ENCODE measurements around the gene CPE.

The CPE gene

DNA sequence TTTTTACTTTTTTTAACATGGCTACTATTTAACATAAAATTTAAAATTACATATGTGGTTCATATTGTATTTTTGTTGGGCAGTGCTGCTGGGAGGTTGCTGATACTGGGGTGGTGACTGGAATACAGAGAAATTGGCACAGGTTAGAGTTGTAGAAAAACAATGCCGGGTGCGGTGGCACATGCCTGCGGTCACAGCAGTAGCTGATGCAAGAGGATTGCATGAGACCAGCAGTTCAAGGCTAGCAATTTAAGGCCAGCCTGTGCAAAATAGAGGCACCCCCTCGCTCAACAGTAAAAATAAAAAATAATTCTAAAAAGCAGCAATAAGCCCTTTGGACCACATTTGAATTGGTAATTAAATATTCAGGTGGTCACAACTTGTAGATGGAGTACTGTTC is 11.8 kb upstream of the CPE start:
- no peak for DNase-seq

DNA sequence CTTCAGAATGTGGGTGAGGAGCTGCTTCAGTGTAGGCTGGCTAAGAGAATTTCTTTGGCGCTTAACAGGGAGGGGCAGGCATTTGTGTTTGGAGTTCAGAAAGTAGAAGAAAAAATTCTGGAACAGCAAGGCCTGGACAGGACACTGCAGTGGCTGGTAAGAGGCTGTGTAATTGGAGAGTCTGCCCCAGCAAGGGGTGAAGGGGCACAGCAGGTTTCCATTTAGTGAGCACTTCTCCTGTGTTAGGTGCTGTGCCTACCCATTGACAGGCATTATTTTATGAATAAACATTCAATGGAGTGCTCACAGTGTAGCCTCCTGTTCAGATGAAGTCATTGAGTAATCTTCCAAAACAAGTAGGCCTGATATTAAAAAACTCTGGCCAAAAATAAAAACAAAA is 10.7 kb upstream of the CPE start:
- DNase-seq, result no peak

DNA sequence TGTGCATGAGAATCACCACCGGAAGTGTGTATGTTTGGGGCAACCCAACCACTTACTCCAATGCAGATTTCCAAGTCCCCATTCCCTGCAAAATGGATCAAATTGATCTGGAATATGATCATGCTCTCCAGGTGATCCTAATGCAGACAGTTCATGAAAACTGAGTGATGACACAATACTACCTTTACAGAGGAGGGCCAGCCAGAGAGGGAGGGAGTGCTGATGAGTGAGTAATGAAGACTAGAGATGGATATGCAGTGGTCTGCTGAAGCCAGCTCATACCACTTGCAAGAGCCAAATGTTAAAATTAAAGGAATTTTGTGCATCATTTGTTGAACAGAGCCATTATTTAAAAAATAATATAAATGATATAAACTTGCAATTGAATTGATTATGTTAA is 10.2 kb upstream of the CPE start:
- DNase-seq, result no peak

DNA sequence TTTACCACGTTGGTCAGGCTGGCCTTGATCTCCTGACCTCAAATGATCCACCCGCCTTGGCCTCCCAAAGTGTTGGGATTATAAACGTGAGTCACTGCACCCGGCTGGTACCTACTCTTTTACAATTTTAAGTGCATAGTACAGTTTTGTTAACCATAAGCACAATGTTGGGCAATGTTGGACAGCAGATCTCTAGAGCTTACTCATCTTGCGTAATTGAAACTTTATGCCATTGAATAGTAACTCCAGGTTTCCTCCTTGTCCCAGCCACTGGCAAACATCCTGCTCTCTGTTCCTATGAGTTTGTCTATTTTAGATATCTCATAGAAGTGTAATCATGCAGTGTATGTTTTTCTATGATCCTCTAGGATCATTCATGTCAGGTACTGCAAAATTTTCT is 9.3 kb upstream of the CPE start:
- no peak for DNase-seq

DNA sequence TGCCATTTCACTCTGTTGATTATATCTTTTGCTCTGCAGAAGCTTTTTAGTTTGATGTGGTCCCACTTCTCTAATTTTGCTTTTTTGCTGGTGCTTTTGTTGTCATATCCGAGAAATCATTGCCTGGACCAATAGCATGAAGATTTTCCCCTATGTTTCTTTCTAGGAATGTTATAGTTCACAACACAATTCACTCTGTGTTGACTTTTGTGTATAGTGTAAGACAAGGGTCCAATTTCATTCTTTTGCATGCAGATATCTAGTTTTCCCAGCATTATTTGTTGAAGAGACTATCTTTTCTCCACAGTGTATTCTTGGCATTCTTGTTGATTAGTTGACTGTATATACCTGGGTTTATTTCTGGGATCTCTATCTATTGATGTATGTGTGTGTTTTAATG is 8.3 kb upstream of the CPE start:
- DNase-seq, result no peak

DNA sequence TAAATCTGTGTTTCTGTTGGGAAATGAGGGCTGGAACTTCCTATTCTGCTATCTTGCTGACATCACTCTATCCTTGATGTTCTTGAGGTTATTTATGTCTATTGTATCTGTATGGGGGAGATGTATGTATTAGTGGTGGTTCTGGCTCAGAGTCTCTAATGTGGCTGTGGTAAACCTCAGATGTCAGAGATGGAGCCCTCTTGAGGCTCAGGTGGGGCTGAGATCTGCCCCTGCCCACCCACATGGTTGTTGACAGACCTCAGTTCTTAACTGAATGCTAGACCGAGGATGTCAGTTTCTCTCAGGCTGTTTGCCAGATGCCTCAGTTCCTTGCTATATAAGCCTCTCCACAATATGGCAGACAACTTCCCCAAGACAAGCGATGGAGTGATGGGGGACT is 3.3 kb upstream of the CPE start:
- DNase-seq, result no peak

DNA sequence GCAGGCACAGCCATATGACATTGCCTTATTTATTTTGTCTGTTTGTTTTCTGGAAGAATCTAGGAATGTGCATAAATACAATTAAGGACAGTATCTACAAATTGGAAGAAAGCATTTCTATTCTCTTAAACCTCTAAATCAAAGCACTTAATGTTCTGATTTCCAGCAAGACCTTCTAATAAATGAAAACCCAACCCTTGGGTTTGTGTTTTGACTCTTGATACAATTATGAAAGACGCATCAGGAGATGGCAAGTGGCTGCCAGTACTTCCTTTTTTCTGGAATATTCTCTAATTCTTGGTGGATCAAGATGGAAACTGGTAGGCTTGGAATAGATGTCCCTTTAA is 437 bp upstream of the CPE start:
- DNase-seq, result no peak

DNA sequence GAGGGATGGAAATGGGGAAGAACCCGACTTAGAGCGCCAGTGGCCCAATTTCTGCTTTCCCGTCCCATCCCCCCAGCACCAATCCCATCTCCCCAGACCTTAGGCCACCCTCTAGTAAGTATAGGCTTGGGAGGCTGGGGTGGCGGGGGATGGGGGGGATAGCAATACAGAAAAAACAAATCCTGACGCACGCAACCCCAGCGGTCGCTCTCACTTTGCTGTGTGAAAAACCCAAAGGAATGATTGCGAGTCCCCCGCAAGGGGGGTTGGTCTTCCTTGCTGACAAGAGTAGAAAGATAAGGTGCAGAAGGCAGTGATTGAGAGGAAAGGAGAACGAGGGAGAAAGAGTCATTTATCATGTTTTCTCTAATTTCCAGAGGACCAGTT is 863 bp downstream of the CPE start:
- DNase-seq, result no peak

DNA sequence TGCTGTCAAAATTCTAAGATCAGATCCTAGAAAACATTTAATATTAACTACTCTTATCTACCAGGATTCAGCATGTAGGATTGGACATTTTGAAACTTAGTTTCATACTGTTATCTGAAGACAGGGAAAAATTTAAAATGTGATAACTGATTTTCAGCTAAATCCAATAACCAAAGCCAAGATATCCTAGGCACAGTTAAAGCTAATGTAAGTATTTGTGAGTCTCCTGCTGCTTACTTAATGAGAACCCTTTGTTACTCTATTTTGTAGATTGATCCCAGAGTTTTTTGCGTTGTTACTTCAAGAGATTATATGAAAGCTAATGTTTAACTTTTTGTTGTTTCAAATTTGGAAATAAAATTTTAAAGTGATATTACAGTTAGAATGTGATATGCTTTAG is 2.0 kb downstream of the CPE start:
- DNase-seq, result no peak

DNA sequence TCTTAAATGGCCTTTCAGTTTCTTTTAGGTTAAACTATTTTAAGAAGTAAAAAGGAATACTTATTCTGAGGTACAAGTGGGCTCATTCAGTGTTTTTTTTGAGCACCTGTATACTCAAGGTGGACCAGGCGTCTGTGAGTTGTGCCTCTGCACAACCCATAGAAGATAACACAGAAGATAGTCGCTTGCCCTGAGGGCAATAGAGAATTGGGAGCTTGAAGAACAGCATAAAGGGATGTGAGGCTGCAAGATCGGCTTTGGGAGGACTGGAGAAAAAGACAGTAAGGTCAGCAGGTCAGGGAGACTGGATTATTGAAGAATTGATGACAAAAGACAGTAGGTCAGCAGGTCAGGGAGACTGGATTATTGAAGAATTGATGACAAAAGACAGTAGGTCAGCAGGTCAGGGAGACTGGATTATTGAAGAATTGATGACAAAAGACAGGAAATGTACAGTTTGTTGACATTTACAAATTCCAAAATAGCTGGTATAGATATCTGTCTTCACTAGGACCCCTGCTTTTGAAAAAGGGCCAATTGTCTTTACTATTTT is 3.1 kb downstream of the CPE start:
- no peak for DNase-seq

DNA sequence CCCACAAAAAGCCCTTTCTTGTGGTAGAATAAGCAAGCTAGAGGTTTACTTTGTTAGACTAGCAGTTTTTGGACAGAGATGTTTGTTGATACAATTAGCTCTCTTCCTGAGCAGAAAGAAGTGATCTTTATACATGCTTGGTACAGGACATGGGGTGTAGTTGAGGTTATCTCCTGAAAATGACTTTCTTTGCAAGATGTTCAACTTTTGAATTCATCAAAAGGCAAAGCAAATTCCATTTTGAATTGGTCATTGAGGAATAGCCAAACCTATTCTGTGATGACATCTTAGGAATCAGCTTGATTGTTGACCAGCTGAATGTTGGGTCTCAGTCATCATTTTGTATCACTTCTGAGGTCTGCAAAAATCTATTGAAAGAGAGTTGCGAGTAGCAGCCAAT is 3.8 kb downstream of the CPE start:
- DNase-seq, result no peak

DNA sequence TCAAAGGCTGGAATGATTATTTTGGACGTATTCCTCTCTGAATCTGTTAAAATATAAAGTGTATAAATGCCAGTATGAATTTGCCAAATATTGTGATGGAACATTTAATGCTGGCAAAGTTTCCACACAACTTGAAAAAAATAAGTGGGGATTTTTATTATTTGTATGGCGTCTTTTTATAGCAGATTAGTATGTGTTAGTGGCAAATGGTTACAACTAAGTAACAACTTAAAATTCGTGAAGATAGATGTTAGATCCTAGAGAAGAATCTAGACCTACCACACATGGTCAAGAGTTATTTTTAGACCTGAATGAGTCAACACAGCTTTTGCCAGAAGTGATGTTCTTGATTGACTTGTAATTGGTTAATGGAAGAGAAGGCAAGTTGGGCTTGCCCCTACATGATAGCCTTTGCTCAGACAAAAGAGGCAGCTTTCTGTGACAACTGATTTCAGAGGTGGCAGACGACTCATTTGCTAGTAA is 4.8 kb downstream of the CPE start:
- no peak for DNase-seq

DNA sequence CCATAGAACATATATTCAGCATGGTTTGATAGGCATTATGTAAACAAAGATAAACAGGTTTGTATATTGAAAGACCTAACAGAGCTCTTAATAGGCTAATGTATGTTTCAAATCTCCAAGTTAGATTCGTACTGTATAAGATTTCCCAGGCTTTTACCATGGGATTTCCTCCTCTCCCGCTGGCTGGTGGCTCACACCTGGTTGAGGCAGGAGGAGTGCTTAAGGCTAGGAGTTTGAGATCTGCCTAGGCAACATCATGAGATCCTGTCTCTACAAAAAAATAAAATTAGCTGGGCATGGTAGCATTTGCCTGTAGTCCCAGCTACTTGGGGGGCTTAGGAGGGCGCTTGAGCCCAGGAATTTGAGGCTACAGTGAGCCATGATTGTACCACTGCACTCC is 5.4 kb downstream of the CPE start:
- no peak for DNase-seq

DNA sequence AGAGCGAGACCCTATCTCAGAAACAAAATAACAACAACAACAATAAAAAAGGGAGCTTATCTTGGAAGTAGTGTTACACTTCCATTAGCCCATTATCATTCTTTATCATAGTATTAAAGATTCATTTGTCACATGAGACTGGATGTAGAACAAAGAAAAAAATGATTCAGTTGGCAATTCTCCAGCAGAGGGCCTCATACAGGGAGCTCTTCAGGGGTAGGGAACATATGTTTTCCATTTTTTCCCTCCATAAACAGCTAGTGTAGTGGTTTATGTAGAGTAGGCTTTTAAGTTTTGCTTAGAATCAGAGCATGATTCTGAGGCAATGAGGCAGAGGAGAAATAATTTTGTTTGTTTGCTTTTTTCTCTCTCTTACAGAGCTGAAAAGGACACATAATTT is 5.8 kb downstream of the CPE start:
- DNase-seq, result no peak

DNA sequence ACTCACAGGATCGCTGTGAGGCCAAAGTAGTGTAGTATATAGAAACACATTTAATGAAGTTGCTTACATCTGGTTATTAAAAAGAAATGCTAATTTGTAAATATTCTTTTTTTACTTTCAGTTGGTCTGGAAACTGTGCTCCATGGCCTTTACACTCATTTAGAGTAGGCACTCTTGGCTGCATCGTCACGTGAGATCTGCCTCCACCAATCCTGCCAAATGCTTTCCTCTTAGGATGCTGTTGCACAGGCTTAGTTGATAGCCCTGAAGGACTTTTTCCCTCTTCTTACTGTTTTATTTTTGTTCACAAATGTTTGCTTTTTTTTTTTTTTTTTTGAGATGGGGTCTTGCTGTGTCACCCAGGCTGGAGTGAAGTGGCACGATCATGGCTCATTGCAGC is 6.3 kb downstream of the CPE start:
- no peak for DNase-seq

DNA sequence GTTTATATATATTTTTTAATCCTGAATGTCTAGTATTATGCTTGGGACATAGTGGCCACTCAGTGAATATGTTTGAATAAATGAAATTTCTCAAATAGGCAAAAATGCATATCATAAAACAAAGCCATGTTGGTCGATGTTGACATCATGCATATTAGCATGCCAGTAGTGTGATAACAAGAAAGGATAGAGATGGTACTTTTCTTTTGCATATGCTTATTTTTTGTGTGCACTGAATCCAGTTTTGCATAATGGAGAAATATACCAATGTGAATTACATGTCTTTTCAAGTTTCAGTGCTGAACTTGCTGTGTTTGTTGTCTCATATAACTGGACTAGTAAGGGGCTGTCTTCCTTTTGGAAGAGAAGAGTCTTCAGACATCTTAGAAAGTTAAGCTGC is 7.5 kb downstream of the CPE start:
- DNase-seq, result no peak

DNA sequence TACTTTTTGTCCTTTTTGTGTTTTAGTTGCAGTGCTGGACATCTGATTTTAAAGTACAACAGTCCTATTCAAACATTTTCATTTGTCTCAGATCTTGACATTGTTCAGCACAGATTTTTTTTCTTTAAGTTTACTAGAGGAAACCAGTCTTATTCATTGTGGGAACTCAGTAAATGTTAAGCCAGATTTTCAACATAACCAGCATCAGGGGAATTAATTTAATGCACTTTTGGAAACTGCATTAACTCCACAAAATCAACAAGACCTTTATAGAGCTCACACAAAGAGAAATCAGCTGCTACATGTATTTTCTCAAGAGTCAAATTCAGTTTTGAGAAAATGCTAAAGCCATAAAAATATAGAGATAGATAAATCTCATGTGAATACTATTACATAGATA is 9.9 kb downstream of the CPE start:
- no peak for DNase-seq

DNA sequence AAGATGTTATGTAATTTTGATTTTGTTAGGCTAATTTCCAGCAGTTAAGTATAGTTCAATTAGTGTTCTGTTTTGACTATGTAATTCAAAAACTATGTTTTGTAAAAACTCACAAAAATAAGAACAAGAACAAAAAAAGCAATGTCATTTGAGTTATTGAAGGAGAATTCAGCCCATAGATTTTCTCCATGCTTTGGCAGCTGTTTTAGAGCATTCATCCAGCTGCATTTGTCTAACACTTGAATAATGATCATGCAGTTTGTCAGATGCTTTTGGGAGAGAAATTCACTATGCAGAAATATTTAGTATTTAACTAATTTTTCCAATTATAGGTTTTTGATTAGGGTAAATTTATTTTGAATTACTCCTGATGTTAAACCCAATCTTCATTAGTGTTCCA is 14.2 kb downstream of the CPE start:
- DNase-seq, result no peak

DNA sequence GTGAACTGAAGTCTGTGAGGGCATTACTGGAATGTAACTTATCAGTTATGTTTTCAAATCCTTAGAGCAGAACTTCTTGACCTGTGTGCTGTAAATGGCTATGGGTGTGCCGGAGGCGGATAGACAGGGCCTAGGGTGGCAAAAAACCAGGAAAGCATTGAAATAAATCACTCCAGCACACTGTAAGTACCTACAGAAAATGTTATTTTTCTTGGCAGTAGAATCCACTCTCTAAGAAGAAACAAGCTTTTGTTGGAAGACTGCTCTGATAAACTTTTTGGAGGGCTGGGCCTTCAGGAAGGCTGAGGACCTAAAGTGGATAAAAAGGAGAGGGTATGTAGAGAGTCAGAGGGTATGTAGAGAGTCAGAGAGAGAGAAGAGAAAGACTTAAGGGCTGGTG is 14.9 kb downstream of the CPE start:
- DNase-seq, result no peak

DNA sequence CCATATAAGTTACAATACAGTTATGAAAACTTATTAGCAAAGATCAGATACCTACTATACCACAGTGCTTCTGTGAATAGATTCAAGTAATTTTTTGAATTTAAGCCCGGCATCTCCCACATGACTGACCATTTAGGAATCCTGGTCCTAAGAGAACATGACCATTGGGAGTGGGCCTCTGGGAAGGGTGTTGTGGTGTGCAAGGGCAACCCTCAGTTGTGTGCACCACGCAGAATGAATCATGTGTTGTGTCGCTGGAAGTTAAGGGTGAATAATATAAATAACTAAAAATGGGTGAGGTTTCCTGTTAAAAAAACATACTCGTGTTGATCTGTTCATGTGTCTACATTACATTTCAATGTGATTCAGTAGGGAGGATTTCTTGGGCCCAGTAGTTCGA is 15.5 kb downstream of the CPE start:
- no peak for DNase-seq

DNA sequence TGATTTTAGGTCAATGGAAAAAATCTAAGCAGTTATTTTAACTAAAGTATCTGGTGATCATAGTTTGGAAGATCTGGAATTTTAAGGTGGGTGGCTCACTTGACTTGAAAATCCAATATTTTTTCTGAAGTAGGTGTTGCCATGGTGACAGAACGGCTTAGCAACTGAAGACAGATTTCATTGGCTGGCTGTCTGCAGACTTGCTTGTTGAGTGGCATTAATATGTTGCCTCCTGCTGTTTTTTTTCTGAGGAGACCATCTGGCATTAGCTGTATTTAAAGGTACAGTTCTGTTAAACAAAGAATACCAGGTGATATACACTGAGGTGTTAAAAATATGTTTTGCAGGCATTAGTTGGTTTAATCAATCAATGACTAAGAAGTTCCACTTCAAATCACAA is 19.8 kb downstream of the CPE start:
- no peak for DNase-seq

DNA sequence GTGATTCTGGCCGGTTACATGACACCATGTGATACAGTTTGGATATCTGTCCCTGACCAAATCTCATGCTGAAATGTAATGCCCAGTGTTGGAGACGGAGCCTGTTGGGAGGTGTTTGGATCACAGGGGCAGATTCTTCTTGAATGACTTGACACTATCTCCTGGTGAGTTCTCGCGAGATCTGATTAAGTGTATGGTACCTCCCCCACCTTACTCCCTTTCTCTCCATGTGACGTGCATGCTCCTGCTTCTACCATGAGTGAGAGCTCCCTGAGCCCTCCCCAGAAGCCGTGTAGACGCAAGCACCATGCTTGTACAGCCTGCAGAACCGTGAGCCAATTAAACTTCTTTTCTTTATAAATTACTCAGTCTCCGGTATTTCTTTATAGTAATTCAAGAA is 23.6 kb downstream of the CPE start:
- no peak for DNase-seq

DNA sequence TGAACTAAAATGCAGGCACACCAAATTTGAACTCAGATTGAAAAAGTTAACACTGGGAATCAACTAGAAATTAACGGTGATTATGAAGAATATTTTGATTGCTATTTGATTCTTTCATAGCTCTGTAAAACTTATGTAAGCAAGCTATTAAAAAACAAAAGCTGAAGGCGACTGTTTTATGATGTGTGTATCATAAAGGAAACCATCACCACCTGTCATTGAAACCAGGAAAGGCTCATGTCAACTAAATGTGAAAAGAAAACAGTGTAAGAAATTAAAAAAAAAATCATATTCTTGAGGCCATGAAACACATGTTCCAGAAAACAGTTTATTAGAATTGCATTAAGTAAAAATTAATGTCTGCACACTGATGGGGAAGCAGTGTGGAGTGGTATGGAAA is 24.2 kb downstream of the CPE start:
- DNase-seq, result no peak

DNA sequence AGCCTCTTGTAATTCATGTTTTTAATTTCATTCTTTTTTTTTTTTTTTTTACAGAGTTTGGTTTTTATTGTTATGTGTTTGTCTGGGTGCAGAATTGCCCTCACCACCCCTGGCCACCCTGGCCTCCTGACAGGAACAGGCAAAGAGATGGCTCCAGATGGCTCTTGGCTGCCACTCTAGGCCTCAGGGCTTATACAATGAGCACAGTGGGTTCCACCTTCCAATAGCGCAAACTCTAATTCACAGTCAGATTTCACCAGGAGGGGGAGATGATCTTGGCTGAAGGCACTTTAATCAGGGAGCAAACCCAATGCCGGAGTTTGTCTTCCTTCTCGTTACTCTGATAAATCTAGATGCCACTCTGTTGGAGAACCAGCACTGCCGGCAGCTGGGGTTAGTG is 24.8 kb downstream of the CPE start:
- DNase-seq, result no peak

DNA sequence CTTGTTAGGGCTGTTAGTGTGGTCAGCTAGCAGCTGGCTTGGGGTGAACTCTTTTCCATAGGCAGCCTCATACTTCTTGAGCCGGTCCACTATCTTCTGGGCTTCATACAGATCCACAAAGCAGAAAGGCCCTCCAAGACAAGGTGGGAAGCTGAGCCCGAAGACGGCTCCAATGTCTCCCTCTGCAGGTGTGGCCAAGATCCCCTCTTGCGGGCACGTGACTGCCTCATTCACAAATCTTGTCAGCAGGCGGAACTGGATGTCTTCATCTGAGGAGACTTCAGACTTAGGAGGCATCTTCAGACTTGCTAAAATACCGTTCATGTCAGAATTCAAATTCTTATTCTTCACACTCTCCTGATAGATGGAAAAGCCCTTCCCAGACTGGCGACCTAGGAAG is 25.3 kb downstream of the CPE start:
- DNase-seq, result no peak

DNA sequence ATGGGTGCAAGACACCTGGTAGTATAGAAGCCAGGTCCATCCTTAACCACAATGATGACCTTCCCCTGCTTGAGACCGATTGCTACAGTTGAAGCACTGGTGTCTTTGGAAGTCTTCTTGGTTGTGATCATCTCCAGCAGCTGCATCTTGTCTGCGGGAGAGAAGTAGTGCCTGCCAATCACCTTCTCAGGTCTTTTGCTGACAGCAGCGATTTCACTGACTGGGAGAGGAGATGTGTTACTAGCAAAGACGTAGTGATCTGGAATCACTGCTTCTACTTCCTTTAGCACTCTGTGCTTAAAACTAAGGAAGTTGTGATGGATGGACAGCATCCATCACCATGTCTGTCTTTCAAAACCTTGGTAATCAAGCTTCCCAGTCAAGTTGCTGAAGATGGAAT is 25.9 kb downstream of the CPE start:
- DNase-seq, result no peak
